Breast epithelium (tissue), 4 donors: ENCODE measurements around the gene HDAC9. TPM values are rescaled to one million over a fixed set of nuclear protein-coding genes. Genes with fewer than 3 reads are reported as not detected.

ENCODE experiments used
- DNase-seq, 2 donors: peaks; one replicate each; pipeline ENCODE4 v3.0.0-alpha.2; 2019; ENCODE audit warnings: low spot score in 2 of 2
- H3K27ac ChIP-seq, 2 donors: fragments of 200-600 bp; sonication (generic) in 1 of 2; one replicate each; pipeline ENCODE4 v1.5.1; 2016 to 2019; ENCODE audit warnings: mild to moderate bottlenecking in 1 of 2
- H3K27me3 ChIP-seq, 2 donors: fragments of 200-600 bp; sonication (generic) in 1 of 2; one replicate each; pipeline versions ENCODE4 v1.5.1 to v1.6.0; 2017 to 2019; ENCODE audit warnings: control low read depth in 1 of 2, mild to moderate bottlenecking in 1 of 2
- H3K36me3 ChIP-seq: fragments of 200-600 bp; one replicate; pipeline ENCODE4 v1.5.1; 2019
- H3K4me1 ChIP-seq, 2 donors: fragments of 200-600 bp; sonication (generic); one replicate each; pipeline ENCODE4 v1.5.1; 2016 to 2019; ENCODE audit warnings: control low read depth in 1 of 2
- H3K4me3 ChIP-seq, 3 donors: fragments of 200-600 bp; sonication (generic); 1 replicate in 2 of 3; 2 replicates in 1 of 3; pipeline ENCODE4 v1.5.1; 2016 to 2019; ENCODE audit warnings: mild to moderate bottlenecking in 3 of 3, moderate library complexity in 2 of 3
- H3K9me3 ChIP-seq, 2 donors: fragments of 200-600 bp; sonication (generic) in 1 of 2; one replicate each; pipeline ENCODE4 v1.5.1; 2016 to 2019; ENCODE audit warnings: control low read depth in 1 of 2
- POLR2A ChIP-seq: fragments of 450-650 bp; IDR thresholded peaks from one replicate; pipeline ENCODE4 v1.6.1; 2016; ENCODE audit warnings: antibody characterized with exemption, mild to moderate bottlenecking, moderate library complexity
- POLR2AphosphoS5 ChIP-seq, 3 donors: sonication (generic); formaldehyde crosslinking; IDR thresholded peaks; one replicate each; pipeline ENCODE4 v1.6.1; 2017; ENCODE audit warnings: antibody characterized with exemption in 3 of 3
- intact Hi-C: fragments of 100-400 bp; cut with DNase I; formaldehyde crosslinking; loops from one replicate; pipeline ENCODE4 v1.15.1; 2023; ENCODE audit warnings: low total_unique reads
- total RNA-seq, 3 donors: library from RNA; depleted of rRNA; stranded (reverse); fragments of >200 nt; gene quantifications; one replicate each; pipeline ENCODE4 v1.1.0, GENCODE V29; 2016
- TF ChIP-seq, protein P1 (sequence below), 3 donors: fragments of 450-650 bp; IDR thresholded peaks; one replicate each; pipeline ENCODE4 v1.5.1; 2016 to 2017; ENCODE audit warnings: antibody characterized with exemption in 3 of 3, mild to moderate bottlenecking in 3 of 3, moderate library complexity in 3 of 3

Gene HDAC9
- total RNA-seq, 3 donors from 2014 or later = 7.2 to 27.5 (median 7.3) TPM

DNA sequence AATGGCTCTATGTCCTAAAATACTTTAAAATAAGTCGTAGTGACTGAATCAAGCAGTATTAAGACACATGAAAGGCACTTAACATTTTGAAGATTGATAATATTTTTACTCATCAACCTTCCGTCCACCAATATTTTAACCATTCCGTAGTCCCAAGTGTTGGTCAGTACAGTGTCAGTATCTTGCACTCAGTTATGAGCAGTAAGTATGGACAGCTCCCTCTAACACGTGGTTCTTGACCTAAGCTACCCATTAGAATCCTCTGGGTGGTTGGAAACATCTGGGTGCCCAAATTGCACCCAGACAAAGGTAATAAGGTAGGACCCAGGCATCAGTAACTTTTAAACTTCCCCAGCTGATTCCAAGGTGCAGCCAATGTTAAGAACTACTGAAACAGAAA, 260.2 kb downstream of the HDAC9 start:
- no peaks in the 10 kb centered on the region for H3K4me1 ChIP-seq
- no peak for DNase-seq
- H3K27me3 ChIP-seq = no peaks in the 10 kb centered on the region
- H3K36me3 ChIP-seq = no peaks in the 10 kb centered on the region
- intact Hi-C loops = no loop called here
- no peak for TF ChIP-seq POLR2AphosphoS5 (IDR thresholded peaks at IDR 0.05)
- TF ChIP-seq POLR2A = no peak
- TF ChIP-seq, protein P1, sequence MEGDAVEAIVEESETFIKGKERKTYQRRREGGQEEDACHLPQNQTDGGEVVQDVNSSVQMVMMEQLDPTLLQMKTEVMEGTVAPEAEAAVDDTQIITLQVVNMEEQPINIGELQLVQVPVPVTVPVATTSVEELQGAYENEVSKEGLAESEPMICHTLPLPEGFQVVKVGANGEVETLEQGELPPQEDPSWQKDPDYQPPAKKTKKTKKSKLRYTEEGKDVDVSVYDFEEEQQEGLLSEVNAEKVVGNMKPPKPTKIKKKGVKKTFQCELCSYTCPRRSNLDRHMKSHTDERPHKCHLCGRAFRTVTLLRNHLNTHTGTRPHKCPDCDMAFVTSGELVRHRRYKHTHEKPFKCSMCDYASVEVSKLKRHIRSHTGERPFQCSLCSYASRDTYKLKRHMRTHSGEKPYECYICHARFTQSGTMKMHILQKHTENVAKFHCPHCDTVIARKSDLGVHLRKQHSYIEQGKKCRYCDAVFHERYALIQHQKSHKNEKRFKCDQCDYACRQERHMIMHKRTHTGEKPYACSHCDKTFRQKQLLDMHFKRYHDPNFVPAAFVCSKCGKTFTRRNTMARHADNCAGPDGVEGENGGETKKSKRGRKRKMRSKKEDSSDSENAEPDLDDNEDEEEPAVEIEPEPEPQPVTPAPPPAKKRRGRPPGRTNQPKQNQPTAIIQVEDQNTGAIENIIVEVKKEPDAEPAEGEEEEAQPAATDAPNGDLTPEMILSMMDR (IDR thresholded peaks at IDR 0.05) = no peak
- H3K27ac ChIP-seq = no peak overlapping the region
- no peaks in the 10 kb centered on the region for H3K9me3 ChIP-seq
- H3K4me3 ChIP-seq = no peak overlapping the region

DNA sequence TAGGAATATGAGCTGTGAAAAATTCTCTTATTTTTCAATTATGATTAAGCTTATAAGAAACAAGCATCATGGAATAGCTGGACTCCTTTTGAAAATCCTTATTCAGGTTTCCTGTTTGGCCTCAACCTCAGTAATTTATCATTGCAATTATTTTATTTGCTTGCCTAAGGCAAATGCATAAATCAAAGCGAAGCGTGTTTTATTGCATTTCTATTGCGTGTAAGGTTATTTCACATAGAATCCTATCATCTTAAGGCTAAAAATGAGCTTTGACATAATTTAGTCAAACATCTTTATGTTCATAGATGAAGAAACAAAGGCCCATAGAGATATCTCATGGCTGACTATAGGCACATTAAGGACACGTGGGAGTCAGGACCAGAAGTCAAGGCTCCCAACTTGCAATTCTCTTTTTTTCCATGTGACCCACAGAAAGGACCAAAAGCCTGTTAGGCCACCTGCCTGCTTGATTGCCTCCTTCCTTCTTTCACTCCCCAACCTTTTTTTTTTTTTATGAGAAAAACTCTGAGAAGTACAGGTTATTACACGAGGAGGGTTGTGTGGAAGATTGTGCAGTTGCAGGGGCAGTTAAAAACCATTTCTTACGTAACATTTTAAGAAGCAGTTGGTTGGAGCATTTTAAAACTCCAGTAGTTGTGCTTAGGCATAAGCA, 261.0 kb downstream of the HDAC9 start:
- intact Hi-C loops = no loop called here
- TF ChIP-seq POLR2AphosphoS5 (IDR thresholded peaks at IDR 0.05) (no peak), POLR2A (no peak)
- TF ChIP-seq, protein P1 (IDR thresholded peaks at IDR 0.05) = no peak

DNA sequence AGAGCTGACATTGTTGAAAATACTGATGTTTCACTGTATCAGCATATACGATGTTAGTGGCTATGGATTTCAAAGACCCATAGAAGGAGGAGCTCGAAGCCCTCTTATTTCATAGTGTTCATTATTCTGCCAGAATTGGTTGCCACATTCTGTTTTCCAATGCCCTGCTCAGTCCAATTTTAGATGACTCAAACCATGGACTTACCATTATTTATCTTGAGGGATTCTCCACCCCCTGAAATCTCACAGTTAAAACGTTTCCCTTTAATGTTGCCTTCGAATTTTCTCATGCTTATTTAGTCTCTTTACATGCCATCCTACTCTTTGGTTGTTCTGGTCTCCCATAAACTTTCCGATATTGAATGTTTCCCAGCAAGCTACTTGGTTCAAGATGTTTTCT, 264.5 kb downstream of the HDAC9 start:
- H3K27ac ChIP-seq = no peak overlapping the region
- intact Hi-C loops = no loop called here
- H3K27me3 ChIP-seq = no peaks in the 10 kb centered on the region
- H3K4me1 ChIP-seq = no peaks in the 10 kb centered on the region
- no peaks in the 10 kb centered on the region for H3K9me3 ChIP-seq
- no peaks in the 10 kb centered on the region for H3K36me3 ChIP-seq
- no peak overlapping the region for H3K4me3 ChIP-seq
- DNase-seq = no peak
- TF ChIP-seq POLR2A (no peak), POLR2AphosphoS5 (IDR thresholded peaks at IDR 0.05) (no peak)
- TF ChIP-seq, protein P1 (IDR thresholded peaks at IDR 0.05) = no peak

More for the DNA sequence above, 261.0 kb downstream of the HDAC9 start:
- no peaks in the 10 kb centered on the region for H3K27me3 ChIP-seq
- no peak overlapping the region for H3K4me3 ChIP-seq
- H3K4me1 ChIP-seq = no peaks in the 10 kb centered on the region
- no peaks in the 10 kb centered on the region for H3K36me3 ChIP-seq
- H3K27ac ChIP-seq = no peak overlapping the region
- H3K9me3 ChIP-seq = no peaks in the 10 kb centered on the region
- no peak for DNase-seq

DNA sequence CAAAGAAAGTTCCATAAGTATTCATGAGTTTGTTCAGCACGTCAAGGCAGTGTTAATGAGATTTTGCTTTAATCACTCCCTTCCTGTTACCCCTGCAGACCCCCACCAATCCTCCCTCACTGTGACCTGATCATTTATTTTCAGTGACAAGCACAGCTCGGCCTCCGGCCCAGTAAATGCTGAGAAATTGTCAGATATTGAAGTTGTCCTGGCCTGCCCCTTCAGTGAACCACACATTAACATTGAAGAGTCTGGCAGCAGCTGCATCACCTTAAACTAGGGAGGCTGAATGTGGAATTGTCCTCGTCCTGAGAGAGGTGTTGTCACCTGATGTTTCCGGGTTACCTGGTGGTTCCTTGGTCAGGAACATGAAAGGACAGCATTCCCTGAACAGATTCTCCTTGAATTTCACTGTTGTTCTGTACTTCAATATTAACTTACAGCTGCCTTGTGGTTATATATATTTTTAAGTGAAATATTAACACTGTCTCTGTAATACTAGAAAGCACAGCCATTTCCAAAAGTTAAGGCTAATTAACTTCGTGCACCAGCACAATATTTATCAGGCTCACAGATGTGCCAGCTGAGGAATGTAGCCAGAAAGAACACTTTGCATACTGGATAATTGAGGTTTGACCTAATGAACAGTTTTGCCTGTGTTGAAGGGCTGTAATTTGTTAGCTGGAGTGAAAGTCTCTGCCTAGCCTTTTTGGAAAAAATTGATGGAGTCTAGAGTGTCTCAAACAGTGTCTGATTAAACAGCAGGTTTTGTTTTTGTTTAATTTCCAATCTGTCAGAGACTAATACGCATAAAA, 265.3 kb downstream of the HDAC9 start:
- H3K9me3 ChIP-seq = no peaks in the 10 kb centered on the region
- intact Hi-C loops = no loop called here
- H3K4me3 ChIP-seq = no peak overlapping the region
- H3K36me3 ChIP-seq = no peaks in the 10 kb centered on the region
- DNase-seq = no peak
- H3K27ac ChIP-seq = no peak overlapping the region
- TF ChIP-seq, protein P1 (IDR thresholded peaks at IDR 0.05) = no peak
- no peak for TF ChIP-seq POLR2AphosphoS5 (IDR thresholded peaks at IDR 0.05)
- TF ChIP-seq POLR2A = no peak
- H3K4me1 ChIP-seq = no peaks in the 10 kb centered on the region
- H3K27me3 ChIP-seq = no peaks in the 10 kb centered on the region

DNA sequence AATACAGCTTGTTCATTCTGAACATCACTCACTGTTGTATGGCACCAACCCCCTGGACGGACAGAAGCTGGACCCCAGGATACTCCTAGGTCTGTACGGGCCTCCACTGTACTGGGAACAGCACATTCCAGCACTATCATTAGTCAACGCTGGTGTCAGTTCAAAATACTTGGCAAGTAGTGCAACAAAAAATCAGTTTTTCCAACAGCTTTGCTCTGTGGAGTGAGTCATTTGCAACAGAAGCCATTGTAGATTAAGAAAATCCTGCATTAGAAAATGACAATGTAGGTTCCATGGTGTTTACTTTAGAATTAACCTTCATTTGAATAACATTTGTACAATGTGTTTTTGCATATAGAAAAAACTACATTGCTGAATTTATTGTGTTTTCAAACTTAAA, 266.6 kb downstream of the HDAC9 start:
- no peak for DNase-seq
- Histone ChIP-seq H3K27ac (no peak overlapping the region), H3K9me3 (no peaks in the 10 kb centered on the region), H3K27me3 (no peaks in the 10 kb centered on the region), H3K4me3 (no peak overlapping the region), H3K4me1 (no peaks in the 10 kb centered on the region), H3K36me3 (no peaks in the 10 kb centered on the region)
- TF ChIP-seq, protein P1 (IDR thresholded peaks at IDR 0.05) = no peak
- TF ChIP-seq POLR2A (no peak), POLR2AphosphoS5 (IDR thresholded peaks at IDR 0.05) (no peak)
- intact Hi-C loops = no loop called here
